Progenitor cell of endocrine pancreas (in vitro differentiated cells): Measurements from ENCODE around the gene ST8SIA4. TPM values are rescaled to one million over a fixed set of nuclear protein-coding genes. Genes with fewer than 3 reads are reported as not detected.

Source experiments
- DNase-seq: peaks from one replicate; pipeline ENCODE4 v3.0.0; 2021; ENCODE audit warnings: low spot score; ENCODE audit not compliant: unreplicated experiment
- H3K27ac Mint-ChIP-seq: 2 replicates; pipeline ENCODE4 v1.8.0; 2021; ENCODE audit warnings: mild to moderate bottlenecking, moderate library complexity, mixed read lengths
- H3K27me3 Mint-ChIP-seq: 2 replicates; pipeline ENCODE4 v1.8.0; 2021; ENCODE audit warnings: mixed read lengths
- H3K36me3 Mint-ChIP-seq: 2 replicates; pipeline ENCODE4 v1.8.0; 2022; ENCODE audit warnings: mixed read lengths; ENCODE audit not compliant: insufficient read depth
- H3K4me1 Mint-ChIP-seq: 2 replicates; pipeline ENCODE4 v1.8.0; 2021; ENCODE audit warnings: low read depth, mixed read lengths
- H3K4me3 Mint-ChIP-seq: 2 replicates; pipeline ENCODE4 v1.8.0; 2021; ENCODE audit warnings: low read depth, mild to moderate bottlenecking, moderate library complexity, mixed read lengths
- H3K9me3 Mint-ChIP-seq: 2 replicates; pipeline ENCODE4 v1.8.0; 2021; ENCODE audit warnings: low read depth, mixed read lengths
- CTCF ChIP-seq: fragments of 200-600 bp; sonication (generic); IDR thresholded peaks from one replicate; pipeline ENCODE4 v1.5.0; 2021; ENCODE audit warnings: antibody characterized with exemption, mild to moderate bottlenecking; ENCODE audit not compliant: unreplicated experiment
- total RNA-seq: library from RNA; stranded (reverse); gene quantifications from 2 replicates; pipeline ENCODE4 v1.2.1, GENCODE V29; 2021

The ST8SIA4 gene
- total RNA-seq, 1 donor from 2014 or later: 5.5 TPM

GRCh38 chr5:100840789-100841188 lies 62.3 kb downstream of the ST8SIA4 start:
- H3K9me3 Mint-ChIP-seq: no peaks in the 10 kb centered on the region
- DNase-seq: no peak
- H3K27me3 Mint-ChIP-seq: no peaks in the 10 kb centered on the region
- H3K4me3 Mint-ChIP-seq: no peak overlapping the region
- H3K4me1 Mint-ChIP-seq: peaks cover 5% of the 10 kb centered on the region
- H3K27ac Mint-ChIP-seq: no peak overlapping the region
- no peaks in the 10 kb centered on the region for H3K36me3 Mint-ChIP-seq
- no peak for TF ChIP-seq CTCF

GRCh38 chr5:100840370-100840769 lies 62.7 kb downstream of the ST8SIA4 start:
- no peak overlapping the region for H3K4me3 Mint-ChIP-seq
- no peaks in the 10 kb centered on the region for H3K36me3 Mint-ChIP-seq
- no peak for DNase-seq
- H3K27ac Mint-ChIP-seq: no peak overlapping the region
- peaks cover 5% of the 10 kb centered on the region for H3K4me1 Mint-ChIP-seq
- H3K9me3 Mint-ChIP-seq: no peaks in the 10 kb centered on the region
- no peak for TF ChIP-seq CTCF
- H3K27me3 Mint-ChIP-seq: no peaks in the 10 kb centered on the region

GRCh38 chr5:100838048-100838473 lies 65.0 kb downstream of the ST8SIA4 start:
- no peak overlapping the region for H3K27ac Mint-ChIP-seq
- H3K27me3 Mint-ChIP-seq: no peaks in the 10 kb centered on the region
- H3K4me3 Mint-ChIP-seq: no peak overlapping the region
- no peak for TF ChIP-seq CTCF
- H3K36me3 Mint-ChIP-seq: no peaks in the 10 kb centered on the region
- DNase-seq: no peak
- peaks cover 1% of the 10 kb centered on the region for H3K4me1 Mint-ChIP-seq
- H3K9me3 Mint-ChIP-seq: no peaks in the 10 kb centered on the region

GRCh38 chr5:100834519-100834918 lies 68.6 kb downstream of the ST8SIA4 start:
- Mint-ChIP-seq H3K27ac (no peak overlapping the region), H3K36me3 (no peaks in the 10 kb centered on the region), H3K4me3 (no peak overlapping the region), H3K9me3 (no peaks in the 10 kb centered on the region), H3K27me3 (no peaks in the 10 kb centered on the region), H3K4me1 (peaks cover 1% of the 10 kb centered on the region)
- no peak for TF ChIP-seq CTCF
- DNase-seq: no peak

- DNase-seq: no peak
- Mint-ChIP-seq H3K4me3 (no peak overlapping the region), H3K27ac (no peak overlapping the region), H3K9me3 (no peaks in the 10 kb centered on the region), H3K36me3 (no peaks in the 10 kb centered on the region), H3K27me3 (no peaks in the 10 kb centered on the region), H3K4me1 (peaks cover 3% of the 10 kb centered on the region)
- no peak for TF ChIP-seq CTCF
These were observed 70.5 kb downstream of the ST8SIA4 start for GRCh38 chr5:100832252-100833230.
